GM12878 (cell line): ENCODE results near the gene SNX13. TPM values are rescaled to one million over a fixed set of nuclear protein-coding genes. Genes with fewer than 3 reads are reported as not detected.

ENCODE experiments used
- ATAC-seq: fragments of 200-7000 bp; cut with Tn5 transposase; 3 replicates; pipeline ENCODE4 v1.9.1; 2020; ENCODE audit warnings: mild to moderate bottlenecking, moderate library complexity
- BruUV-seq: library from RNA; stranded (reverse); fragments of 400-500 nt; replicated peaks from 2 replicates; lab custom pipeline; 2021; lab: Mats Ljungman, UMichigan
- CTCF ChIA-PET: fragments of 300-600 bp; sonication (Branson Sonifier 250); formaldehyde crosslinking; extraction: SDS; loops from one replicate; lab custom pipeline; 2021; ENCODE audit warnings: inconsistent platforms; lab: Yijun Ruan, JAX
- POLR2A ChIA-PET: fragments of 350-600 bp; formaldehyde crosslinking; extraction: SDS; loops from one replicate; lab custom pipeline; 2021; ENCODE audit warnings: inconsistent platforms; lab: Charles Lee
- RAD21 ChIA-PET: fragments of 300-600 bp; sonication (Branson Sonifier 250); formaldehyde crosslinking; loops from one replicate; lab custom pipeline; 2023; ENCODE audit warnings: antibody characterized with exemption; ENCODE audit not compliant: unreplicated experiment; lab: Charles Lee
- SMC1A ChIA-PET: fragments of 300-600 bp; sonication (Branson Sonifier 250); formaldehyde crosslinking; loops from one replicate; lab custom pipeline; 2023; ENCODE audit not compliant: unreplicated experiment, uncharacterized antibody; lab: Charles Lee
- DNase-seq: peaks from one replicate; pipeline ENCODE4 v3.0.0-alpha.2; 2011; ENCODE audit warnings: low read depth, low spot score
- FAIRE-seq: peaks from 3 replicates; lab custom pipeline; 2011; peaks lifted over from hg19 to GRCh38; lab: Jason Lieb, UNC
- H2AFZ ChIP-seq: 2 replicates; pipeline ENCODE4 v1.6.0; 2011; ENCODE audit warnings: low read depth, low read length, control low read depth; ENCODE audit not compliant: control insufficient read depth
- H3K27ac ChIP-seq: 2 replicates; pipeline ENCODE4 v1.5.1; 2011; ENCODE audit warnings: control low read depth; ENCODE audit not compliant: control insufficient read depth, insufficient read depth
- H3K27me3 ChIP-seq, 2 experiments: replicated peaks in 1 of 2; 2 replicates each; pipeline versions ENCODE4 v1.6.0 to v1.6.1; 2011; ENCODE audit warnings: low read length in 1 of 2; ENCODE audit not compliant: control insufficient read depth in 2 of 2, insufficient read depth in 2 of 2
- H3K36me3 ChIP-seq, 2 experiments: 2 replicates each; pipeline ENCODE4 v1.5.1; 2011; ENCODE audit warnings: low read length in 1 of 2; ENCODE audit not compliant: control insufficient read depth in 2 of 2, insufficient read depth in 2 of 2
- H3K4me1 ChIP-seq: 2 replicates; pipeline ENCODE4 v1.6.1; 2011; ENCODE audit warnings: mild to moderate bottlenecking, low read length, moderate library complexity, mixed read lengths; ENCODE audit not compliant: control insufficient read depth, insufficient read depth
- H3K4me2 ChIP-seq: 2 replicates; pipeline ENCODE4 v1.6.0; 2011; ENCODE audit warnings: control low read depth; ENCODE audit not compliant: control insufficient read depth, insufficient read depth
- H3K4me3 ChIP-seq: fragments of 200-600 bp; sonication (generic); 2 replicates; pipeline ENCODE4 v1.5.1; 2016
- H3K79me2 ChIP-seq: 2 replicates; pipeline ENCODE4 v1.6.0; 2011; ENCODE audit warnings: low read length; ENCODE audit not compliant: control insufficient read depth, insufficient read depth
- H3K9ac ChIP-seq: 2 replicates; pipeline ENCODE4 v1.8.0; 2011; ENCODE audit warnings: low read length, control low read depth, mixed read lengths; ENCODE audit not compliant: control insufficient read depth, insufficient read depth
- H3K9me3 ChIP-seq: replicated peaks from 3 replicates; pipeline ENCODE4 v1.5.1; 2011; ENCODE audit warnings: mild to moderate bottlenecking, low read length; ENCODE audit not compliant: control insufficient read depth, insufficient read depth
- H4K20me1 ChIP-seq: 2 replicates; pipeline ENCODE4 v1.6.0; 2011; ENCODE audit not compliant: control insufficient read depth, insufficient read depth
- CHD1 ChIP-seq: IDR thresholded peaks from 2 replicates; pipeline ENCODE4 v1.6.1; 2012; ENCODE audit warnings: low read depth, low read length, improper control_type of control experiment
- EED ChIP-seq: sonication (generic); IDR thresholded peaks from 2 replicates; pipeline ENCODE4 v1.6.1; 2016; ENCODE audit warnings: antibody characterized with exemption, low read depth
- ETV6 ChIP-seq, 2 experiments: fragments of 450-650 bp in 1 of 2; IDR thresholded peaks in 1 of 2; conservative IDR thresholded peaks in 1 of 2; 2 replicates each; pipeline ENCODE4 v1.6.1; 2014; ENCODE audit warnings: antibody characterized with exemption in 1 of 2, borderline replicate concordance in 1 of 2, low read depth in 1 of 2, mild to moderate bottlenecking in 1 of 2, moderate library complexity in 1 of 2
- FOXM1 ChIP-seq: IDR thresholded peaks from 2 replicates; pipeline ENCODE4 v1.6.1; 2012; ENCODE audit warnings: low read depth, mild to moderate bottlenecking, inconsistent platforms, low read length, moderate library complexity
- HDAC6 ChIP-seq: fragments of 200-600 bp; sonication (generic); IDR thresholded peaks from one replicate; pipeline ENCODE4 v1.8.0; 2017; ENCODE audit warnings: antibody characterized with exemption; ENCODE audit not compliant: unreplicated experiment
- MEF2A ChIP-seq: IDR thresholded peaks from 2 replicates; pipeline ENCODE4 v1.6.1; 2011; ENCODE audit warnings: low read depth, mild to moderate bottlenecking, low read length, moderate library complexity; ENCODE audit not compliant: insufficient read depth
- MXI1 ChIP-seq: fragments of 150-350 bp; IDR thresholded peaks from 2 replicates; pipeline ENCODE4 v1.6.1; 2011; ENCODE audit warnings: low read depth, mild to moderate bottlenecking, inconsistent platforms, low read length, improper control_type of control experiment
- MYB ChIP-seq: fragments of 150-350 bp; IDR thresholded peaks from 2 replicates; pipeline ENCODE4 v1.6.1; 2014; ENCODE audit warnings: mild to moderate bottlenecking, low read depth, low read length, borderline replicate concordance
- RELB ChIP-seq: fragments of 450-650 bp; IDR thresholded peaks from 2 replicates; pipeline ENCODE4 v1.6.1; 2017; ENCODE audit warnings: low read depth, mild to moderate bottlenecking, moderate library complexity
- RUNX3 ChIP-seq: IDR thresholded peaks from 2 replicates; pipeline ENCODE4 v1.6.1; 2012; ENCODE audit warnings: low read length, inconsistent platforms
- SIX5 ChIP-seq: IDR thresholded peaks from 2 replicates; pipeline ENCODE4 v1.6.1; 2011; ENCODE audit warnings: mild to moderate bottlenecking, low read depth, low read length, moderate library complexity; ENCODE audit not compliant: severe bottlenecking
- SUZ12 ChIP-seq: fragments of 200-600 bp; sonication (generic); IDR thresholded peaks from one replicate; pipeline ENCODE4 v1.6.1; 2018; ENCODE audit warnings: antibody characterized with exemption, mild to moderate bottlenecking; ENCODE audit not compliant: unreplicated experiment
- TBL1XR1 ChIP-seq: IDR thresholded peaks from 2 replicates; pipeline ENCODE4 v1.6.1; 2012; ENCODE audit warnings: low read depth, low read length, improper control_type of control experiment
- USF2 ChIP-seq: IDR thresholded peaks from 2 replicates; pipeline ENCODE4 v1.6.1; 2011; ENCODE audit warnings: low read depth, low read length, improper control_type of control experiment, borderline replicate concordance
- YY1 ChIP-seq: IDR thresholded peaks from 2 replicates; pipeline ENCODE4 v1.6.1; 2011; ENCODE audit warnings: low read depth, mild to moderate bottlenecking, low read length
- ZSCAN29 ChIP-seq: fragments of 450-650 bp; IDR thresholded peaks from 2 replicates; pipeline ENCODE4 v1.6.1; 2017; ENCODE audit warnings: mild to moderate bottlenecking, moderate library complexity
- WGBS: methylation state at CpG from one replicate; pipeline ENCODE4 v1.1.6; 2016; ENCODE audit warnings: low lambda C conversion rate; ENCODE audit not compliant: insufficient replicate concordance, insufficient coverage; ENCODE audit errors: missing lambda C conversion rate; 5-methylcytosine and 5-hydroxymethylcytosine counted together
- in situ Hi-C: fragments of 300-500 bp; cut with MboI; formaldehyde crosslinking; loops from 9 replicates; pipeline ENCODE4 v1.14.3; 2018; ENCODE audit warnings: mixed read lengths
- intact Hi-C: fragments of 100-400 bp; cut with micrococcal nuclease; formaldehyde crosslinking; loops from one replicate; pipeline ENCODE4 v1.14.2; 2022; ENCODE audit not compliant: unreplicated experiment
- polyA plus RNA-seq, 11 experiments: library from polyadenylated mRNA; depleted of rRNA in 4 of 11; unstranded in 6 of 11; stranded (reverse) in 5 of 11; fragments of >200 nt; fragmentation: Nextera tagmentation in 4 of 11; fragmentation: Illumina TruSeq in 1 of 11; extraction: Ambion mirVana in 4 of 11; extraction: Trizol in 1 of 11; gene quantifications; 1 replicate in 1 of 11; 2 replicates in 10 of 11; pipeline versions ENCODE4 v1.2.1 to v1.2.3, GENCODE V29; 2011 to 2016; ENCODE audit warnings: inconsistent platforms in 2 of 11, missing spikeins in 2 of 11, low read depth in 1 of 11
- total RNA-seq, 4 experiments: library from RNA; depleted of rRNA in 3 of 4; stranded (reverse); fragments of >200 nt in 3 of 4; fragmentation: Illumina TruSeq in 1 of 4; extraction: Trizol in 1 of 4; gene quantifications; 2 replicates each; pipeline versions ENCODE4 v1.2.1 to v1.2.3, GENCODE V29; 2013 to 2021

The SNX13 gene
- total and polyA plus RNA-seq, 10 of the 15 experiments (the other 5 are each of a cell fraction or from before 2014, with no cell fraction given), result 2.2 to 17.1 (median 11.9) TPM

- TF ChIP-seq MXI1 (no peak), RUNX3 (no peak), ZSCAN29 (no peak), CHD1 (no peak), ETV6 (conservative IDR thresholded peaks at IDR 0.05 in 1 of 2, IDR thresholded peaks at IDR 0.05 in 1 of 2; ENCODE audit: borderline replicate concordance in 1 of 2, low read depth in 1 of 2) (no peak)
These were observed 90.8 kb downstream of the SNX13 start (continued) for GRCh38 chr7:17849504-17849903.

DNA sequence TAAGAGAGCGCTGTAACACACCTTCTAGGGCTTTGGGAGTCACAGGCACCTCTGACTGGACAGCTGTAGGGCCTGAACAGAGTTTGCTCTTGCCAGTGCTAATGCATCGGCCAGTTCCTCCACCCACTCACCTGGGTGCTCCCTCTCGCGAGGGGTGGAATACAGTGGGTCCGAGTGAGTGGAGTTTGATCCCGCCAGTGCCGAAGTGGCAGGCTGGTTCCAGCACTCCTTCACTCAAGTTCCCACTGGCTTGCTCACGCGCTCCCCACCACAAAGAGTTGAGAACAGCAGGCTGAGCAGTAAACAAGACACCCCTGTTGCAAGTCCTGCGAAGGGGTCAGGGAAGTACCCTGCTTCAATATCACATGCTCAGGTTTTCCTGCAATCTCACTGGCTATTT lies 91.8 kb downstream of the SNX13 start:
- H2AFZ ChIP-seq, result no peak overlapping the region
- WGBS, result 98% methylated on average over 9 of the region's 10 CpGs
- H3K27ac ChIP-seq, result no peak overlapping the region
- ChIA-PET POLR2A (no interaction called here), SMC1A (interaction anchor here (0.6 kb wide), 1 partner anchor 636 kb away, joined by 3 read pairs; no protein-coding TSS in a partner anchor), CTCF (interaction anchor here (1.1 kb wide), 1 partner anchor 8 kb away, joined by 3 read pairs; no protein-coding TSS in a partner anchor), RAD21 (no interaction called here)
- no peaks in the 10 kb centered on the region for H3K27me3 ChIP-seq
- H3K79me2 ChIP-seq, result no peaks in the 10 kb centered on the region
- TF ChIP-seq SIX5 (no peak), EED (no peak), USF2 (no peak), TBL1XR1 (no peak), MYB (no peak), FOXM1 (no peak), ZSCAN29 (no peak), MEF2A (no peak), SUZ12 (no peak), YY1 (no peak), HDAC6 (no peak), RELB (no peak)
- in situ Hi-C loops, result no loop called here
- no peaks in the 10 kb centered on the region for H3K4me1 ChIP-seq
- no peaks in the 10 kb centered on the region for H3K36me3 ChIP-seq
- no peak for DNase-seq
- no peaks in the 10 kb centered on the region; the same call in 2 of the 3 replicates for H3K9me3 ChIP-seq
- intact Hi-C loops, result no loop called here
- no TSS peak for BruUV-seq
- no peaks in the 10 kb centered on the region for H4K20me1 ChIP-seq
- no peak for FAIRE-seq
- H3K9ac ChIP-seq, result no peak overlapping the region
- ATAC-seq, result no peak; the same call in 2 of the 3 replicates
- H3K4me3 ChIP-seq, result no peak overlapping the region
- no peak overlapping the region for H3K4me2 ChIP-seq
